HFF-Myc (cell line): ENCODE results near the gene PRKCD.

ENCODE experiments used
- DNase-seq: peaks from one replicate; pipeline ENCODE4 v3.0.0-alpha.2; 2011; ENCODE audit warnings: low read depth; ENCODE audit errors: extremely low read depth
- H3K4me3 ChIP-seq: replicated peaks from 2 replicates; pipeline ENCODE4 v1.5.1; 2011; ENCODE audit warnings: low read depth, mild to moderate bottlenecking, control low read depth, low read length
- TF ChIP-seq, protein P1 (sequence below): IDR thresholded peaks from 2 replicates; pipeline ENCODE4 v1.5.1; 2012; ENCODE audit warnings: mild to moderate bottlenecking, low read depth, low read length, control low read depth; ENCODE audit errors: missing control alignments

PRKCD gene

DNA sequence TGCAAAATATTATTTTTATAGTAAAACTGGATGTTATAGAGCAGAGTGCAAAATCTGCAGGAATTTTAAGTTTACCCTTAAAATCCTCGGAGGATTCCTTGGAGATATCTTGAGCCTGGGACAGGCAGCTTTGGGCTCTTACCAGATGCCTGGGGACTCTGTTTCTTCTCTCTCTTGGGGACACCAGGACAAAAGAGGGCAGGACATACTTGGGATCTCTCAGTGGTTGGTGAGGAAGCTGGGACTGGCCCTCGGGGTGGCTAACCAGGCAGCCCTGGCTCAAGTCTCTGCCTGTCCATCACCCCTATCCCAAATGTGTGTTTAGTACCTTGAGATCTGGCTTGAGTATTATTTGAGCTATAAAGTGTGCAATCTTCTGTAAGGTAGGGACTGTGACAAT is 56.2 kb downstream of the PRKCD start:
- TF ChIP-seq, protein P1, sequence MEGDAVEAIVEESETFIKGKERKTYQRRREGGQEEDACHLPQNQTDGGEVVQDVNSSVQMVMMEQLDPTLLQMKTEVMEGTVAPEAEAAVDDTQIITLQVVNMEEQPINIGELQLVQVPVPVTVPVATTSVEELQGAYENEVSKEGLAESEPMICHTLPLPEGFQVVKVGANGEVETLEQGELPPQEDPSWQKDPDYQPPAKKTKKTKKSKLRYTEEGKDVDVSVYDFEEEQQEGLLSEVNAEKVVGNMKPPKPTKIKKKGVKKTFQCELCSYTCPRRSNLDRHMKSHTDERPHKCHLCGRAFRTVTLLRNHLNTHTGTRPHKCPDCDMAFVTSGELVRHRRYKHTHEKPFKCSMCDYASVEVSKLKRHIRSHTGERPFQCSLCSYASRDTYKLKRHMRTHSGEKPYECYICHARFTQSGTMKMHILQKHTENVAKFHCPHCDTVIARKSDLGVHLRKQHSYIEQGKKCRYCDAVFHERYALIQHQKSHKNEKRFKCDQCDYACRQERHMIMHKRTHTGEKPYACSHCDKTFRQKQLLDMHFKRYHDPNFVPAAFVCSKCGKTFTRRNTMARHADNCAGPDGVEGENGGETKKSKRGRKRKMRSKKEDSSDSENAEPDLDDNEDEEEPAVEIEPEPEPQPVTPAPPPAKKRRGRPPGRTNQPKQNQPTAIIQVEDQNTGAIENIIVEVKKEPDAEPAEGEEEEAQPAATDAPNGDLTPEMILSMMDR: no peak

GRCh38 chr3:53218131-53218530 is 57.1 kb downstream of the PRKCD start:
- no peak overlapping the region for H3K4me3 ChIP-seq
- DNase-seq: no peak
- TF ChIP-seq, protein P1: no peak

More for the DNA sequence above, 56.2 kb downstream of the PRKCD start:
- DNase-seq: no peak
- H3K4me3 ChIP-seq: no peak overlapping the region

DNA sequence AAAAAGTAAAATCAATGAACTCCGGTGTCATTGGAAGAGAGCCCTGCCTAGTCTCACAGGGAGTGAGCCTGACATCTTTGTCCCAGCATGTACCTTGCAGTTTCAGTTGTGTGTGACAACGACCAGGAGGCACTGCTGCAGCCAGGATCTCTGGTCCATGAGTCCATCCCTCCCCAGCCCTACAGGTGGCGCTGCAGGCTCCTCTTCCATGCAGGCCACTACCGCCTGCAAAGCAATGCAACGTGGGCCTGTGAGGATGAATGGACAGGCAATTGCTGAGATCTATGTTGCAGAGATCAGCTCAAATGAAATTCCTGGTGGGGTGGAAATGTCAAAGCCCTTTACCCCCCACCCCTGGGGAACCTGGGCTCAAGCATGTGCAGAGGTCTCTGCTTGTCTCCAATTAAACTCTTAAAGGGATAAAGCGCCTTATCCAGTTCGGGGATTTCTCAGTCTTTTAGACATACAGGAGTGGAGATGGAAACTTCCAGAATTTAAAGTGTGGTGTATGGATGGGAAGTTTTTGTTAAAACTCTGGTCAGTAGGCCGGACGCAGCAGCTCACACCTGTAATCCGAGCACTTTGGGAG is 59.0 kb downstream of the PRKCD start:
- H3K4me3 ChIP-seq: no peak overlapping the region
- DNase-seq: no peak
- TF ChIP-seq, protein P1: peak; percentile 99

- no peak for DNase-seq
- TF ChIP-seq, protein P1: no peak
- H3K4me3 ChIP-seq: no peak overlapping the region
These were observed 60.3 kb downstream of the PRKCD start for GRCh38 chr3:53221345-53221744.

DNA sequence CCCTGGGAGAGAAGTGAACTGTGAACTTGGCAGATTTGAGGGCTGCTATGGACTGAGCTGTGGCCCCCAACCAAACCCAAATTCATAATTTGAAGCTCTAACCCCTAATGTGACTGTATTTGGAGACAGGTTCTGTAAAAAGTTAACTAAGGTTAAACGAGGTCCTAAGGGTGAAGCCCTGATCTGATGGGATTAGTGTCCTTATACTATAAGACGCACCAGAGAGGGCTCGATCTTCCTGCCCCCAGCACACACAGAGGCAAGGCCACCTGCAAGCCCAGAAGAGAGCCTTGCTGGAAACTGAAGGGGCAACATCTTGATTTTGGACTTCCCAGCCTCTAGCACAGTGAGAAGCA is 60.8 kb downstream of the PRKCD start:
- TF ChIP-seq, protein P1: no peak
- H3K4me3 ChIP-seq: no peak overlapping the region
- no peak for DNase-seq

GRCh38 chr3:53222183-53222901 is 61.3 kb downstream of the PRKCD start:
- DNase-seq: no peak
- TF ChIP-seq, protein P1: no peak
- no peak overlapping the region for H3K4me3 ChIP-seq
